Osteoblast (primary cell): ENCODE data around the gene AHCYL1. TPM values are rescaled to one million over a fixed set of nuclear protein-coding genes. Genes with fewer than 3 reads are reported as not detected.

Source experiments
- DNase-seq: peaks from one replicate; pipeline ENCODE4 v3.0.0; 2011; ENCODE audit warnings: low spot score, mixed read lengths; ENCODE audit not compliant: insufficient read length; ENCODE audit errors: missing footprints
- H2AFZ ChIP-seq: 2 replicates; pipeline ENCODE4 v1.6.0; 2011; ENCODE audit warnings: mild to moderate bottlenecking, low read length
- H3K27ac ChIP-seq: 2 replicates; pipeline ENCODE4 v1.5.1; 2011; ENCODE audit warnings: mild to moderate bottlenecking, low read depth, low read length, moderate library complexity
- H3K27me3 ChIP-seq: 2 replicates; pipeline ENCODE4 v1.6.0; 2012; ENCODE audit warnings: mild to moderate bottlenecking, control low read depth, inconsistent platforms, low read length, moderate library complexity; ENCODE audit not compliant: insufficient read depth
- H3K36me3 ChIP-seq: 2 replicates; pipeline ENCODE4 v1.5.1; 2011; ENCODE audit warnings: mild to moderate bottlenecking, low read length, control low read depth, moderate library complexity; ENCODE audit not compliant: insufficient read depth
- H3K4me1 ChIP-seq: 2 replicates; pipeline ENCODE4 v1.5.1; 2011; ENCODE audit warnings: mild to moderate bottlenecking, low read length, control low read depth, moderate library complexity; ENCODE audit not compliant: insufficient read depth
- H3K4me2 ChIP-seq: 2 replicates; pipeline ENCODE4 v1.6.0; 2011; ENCODE audit warnings: mild to moderate bottlenecking, low read length; ENCODE audit not compliant: insufficient read depth
- H3K4me3 ChIP-seq: fragments of 200-600 bp; sonication (generic); 3 replicates; pipeline ENCODE4 v1.5.1; 2012; ENCODE audit warnings: mild to moderate bottlenecking, low read length, inconsistent platforms; ENCODE audit not compliant: insufficient read depth
- H3K79me2 ChIP-seq: 2 replicates; pipeline ENCODE4 v1.6.0; 2012; ENCODE audit warnings: mild to moderate bottlenecking, low read length, control low read depth, inconsistent platforms; ENCODE audit not compliant: insufficient read depth
- H3K9me3 ChIP-seq: 2 replicates; pipeline ENCODE4 v1.5.1; 2011; ENCODE audit warnings: low read depth, low read length, control low read depth
- H4K20me1 ChIP-seq: 2 replicates; pipeline ENCODE4 v1.6.0; 2012; ENCODE audit warnings: mild to moderate bottlenecking, low read length, control low read depth; ENCODE audit not compliant: insufficient read depth
- total RNA-seq: library from RNA; depleted of rRNA; stranded (reverse); fragments of >200 nt; gene quantifications from 2 replicates; pipeline ENCODE4 v1.2.3, GENCODE V29; 2012
- TF ChIP-seq, protein P1 (sequence below): IDR thresholded peaks from 2 replicates; pipeline ENCODE4 v1.5.1; 2011; ENCODE audit warnings: mild to moderate bottlenecking, low read depth, low read length, moderate library complexity; ENCODE audit errors: extremely low read depth

Gene AHCYL1
- total RNA-seq, 1 donor, result 56.8 TPM

DNA sequence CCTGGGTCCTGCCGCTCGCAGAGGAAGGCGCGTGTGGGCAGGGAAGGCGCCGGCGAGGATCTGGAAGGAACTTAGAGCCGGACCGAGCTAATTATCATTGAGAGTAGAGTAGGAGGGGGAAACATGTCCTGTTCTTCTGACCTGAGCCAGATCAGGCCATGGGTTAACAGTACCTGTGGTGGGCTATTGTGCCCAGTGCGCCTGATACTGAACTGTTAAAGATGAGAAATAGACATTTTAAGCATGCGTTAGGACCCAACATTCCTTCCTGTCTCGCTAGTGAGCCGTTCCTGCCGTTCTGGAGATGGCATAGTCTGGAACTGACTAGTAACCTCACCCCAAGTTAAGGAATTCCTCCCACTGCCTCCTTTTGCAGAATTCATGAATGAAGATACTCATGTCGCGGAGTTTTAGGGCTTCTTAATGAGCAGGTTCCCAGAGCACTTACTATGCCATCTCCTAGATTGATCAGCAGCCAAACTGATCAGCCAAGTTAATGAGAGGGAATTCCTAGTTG, 50.7 kb downstream of the AHCYL1 start:
- H3K9me3 ChIP-seq, result no peaks in the 10 kb centered on the region
- H3K36me3 ChIP-seq, result peaks cover 30% of the 10 kb centered on the region
- H2AFZ ChIP-seq, result peak overlapping the region; percentile 85
- H3K4me3 ChIP-seq, result peak overlapping the region; percentile 90
- TF ChIP-seq, protein P1, sequence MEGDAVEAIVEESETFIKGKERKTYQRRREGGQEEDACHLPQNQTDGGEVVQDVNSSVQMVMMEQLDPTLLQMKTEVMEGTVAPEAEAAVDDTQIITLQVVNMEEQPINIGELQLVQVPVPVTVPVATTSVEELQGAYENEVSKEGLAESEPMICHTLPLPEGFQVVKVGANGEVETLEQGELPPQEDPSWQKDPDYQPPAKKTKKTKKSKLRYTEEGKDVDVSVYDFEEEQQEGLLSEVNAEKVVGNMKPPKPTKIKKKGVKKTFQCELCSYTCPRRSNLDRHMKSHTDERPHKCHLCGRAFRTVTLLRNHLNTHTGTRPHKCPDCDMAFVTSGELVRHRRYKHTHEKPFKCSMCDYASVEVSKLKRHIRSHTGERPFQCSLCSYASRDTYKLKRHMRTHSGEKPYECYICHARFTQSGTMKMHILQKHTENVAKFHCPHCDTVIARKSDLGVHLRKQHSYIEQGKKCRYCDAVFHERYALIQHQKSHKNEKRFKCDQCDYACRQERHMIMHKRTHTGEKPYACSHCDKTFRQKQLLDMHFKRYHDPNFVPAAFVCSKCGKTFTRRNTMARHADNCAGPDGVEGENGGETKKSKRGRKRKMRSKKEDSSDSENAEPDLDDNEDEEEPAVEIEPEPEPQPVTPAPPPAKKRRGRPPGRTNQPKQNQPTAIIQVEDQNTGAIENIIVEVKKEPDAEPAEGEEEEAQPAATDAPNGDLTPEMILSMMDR, result no peak
- H3K79me2 ChIP-seq, result peaks cover 40% of the 10 kb centered on the region
- H3K4me2 ChIP-seq, result peak overlapping the region; percentile 97
- H3K27me3 ChIP-seq, result no peaks in the 10 kb centered on the region
- no peak for DNase-seq
- peaks cover 23% of the 10 kb centered on the region for H4K20me1 ChIP-seq
- H3K4me1 ChIP-seq, result peaks cover 19% of the 10 kb centered on the region
- H3K27ac ChIP-seq, result peak overlapping the region; percentile 79

DNA sequence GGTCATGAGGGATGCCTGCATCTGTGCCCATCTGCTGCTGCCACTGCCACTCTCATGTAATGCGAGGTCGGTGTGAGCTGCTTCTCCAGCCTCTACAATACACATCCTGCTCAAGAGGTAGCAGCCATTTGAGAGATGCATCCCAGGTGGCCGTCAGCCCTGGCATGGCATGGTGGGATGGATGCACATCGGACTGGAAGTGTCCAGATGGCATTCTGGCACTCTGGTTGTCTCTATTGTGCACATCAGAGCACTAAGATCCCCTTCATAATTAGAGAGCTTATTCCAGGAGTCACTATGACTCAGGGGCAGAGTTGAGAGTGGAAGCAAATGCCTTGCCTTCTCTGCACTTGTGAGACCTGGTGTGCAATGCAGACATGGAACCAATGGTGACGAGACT, 53.7 kb downstream of the AHCYL1 start:
- peaks cover 46% of the 10 kb centered on the region for H3K79me2 ChIP-seq
- H2AFZ ChIP-seq, result no peak overlapping the region
- peaks cover 59% of the 10 kb centered on the region for H3K36me3 ChIP-seq
- no peak overlapping the region for H3K4me2 ChIP-seq
- TF ChIP-seq, protein P1, result no peak
- peaks cover 26% of the 10 kb centered on the region for H4K20me1 ChIP-seq
- DNase-seq, result no peak
- no peaks in the 10 kb centered on the region for H3K27me3 ChIP-seq
- peaks cover 11% of the 10 kb centered on the region for H3K4me1 ChIP-seq
- H3K9me3 ChIP-seq, result no peaks in the 10 kb centered on the region
- H3K4me3 ChIP-seq, result no peak overlapping the region
- no peak overlapping the region for H3K27ac ChIP-seq

DNA sequence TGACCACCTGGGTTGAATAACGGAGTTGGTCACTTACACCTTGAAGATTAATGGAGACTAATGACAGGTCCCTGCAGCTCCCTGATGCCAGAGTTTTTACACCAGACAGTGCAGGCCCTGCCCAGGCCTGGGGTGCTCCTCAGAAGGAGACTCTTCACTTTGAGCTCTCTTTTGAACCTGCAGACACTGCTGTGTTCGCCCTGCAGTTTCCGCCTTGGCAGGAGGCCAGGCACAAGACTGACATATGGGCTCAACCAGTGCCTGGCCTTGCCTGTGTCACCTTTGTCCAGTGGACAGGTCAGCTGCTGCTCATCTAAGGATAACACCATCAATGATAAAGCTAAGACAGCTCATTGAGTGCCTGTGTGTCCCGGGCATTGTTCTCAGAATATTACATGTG, 55.1 kb downstream of the AHCYL1 start:
- Histone ChIP-seq H3K36me3 (peaks cover 73% of the 10 kb centered on the region), H3K27ac (no peak overlapping the region), H4K20me1 (peaks cover 26% of the 10 kb centered on the region), H3K4me3 (no peak overlapping the region), H3K27me3 (no peaks in the 10 kb centered on the region), H3K4me2 (no peak overlapping the region), H3K4me1 (peaks cover 6% of the 10 kb centered on the region), H3K79me2 (peaks cover 46% of the 10 kb centered on the region), H2AFZ (no peak overlapping the region), H3K9me3 (no peaks in the 10 kb centered on the region)
- DNase-seq, result no peak
- TF ChIP-seq, protein P1, result no peak

DNA sequence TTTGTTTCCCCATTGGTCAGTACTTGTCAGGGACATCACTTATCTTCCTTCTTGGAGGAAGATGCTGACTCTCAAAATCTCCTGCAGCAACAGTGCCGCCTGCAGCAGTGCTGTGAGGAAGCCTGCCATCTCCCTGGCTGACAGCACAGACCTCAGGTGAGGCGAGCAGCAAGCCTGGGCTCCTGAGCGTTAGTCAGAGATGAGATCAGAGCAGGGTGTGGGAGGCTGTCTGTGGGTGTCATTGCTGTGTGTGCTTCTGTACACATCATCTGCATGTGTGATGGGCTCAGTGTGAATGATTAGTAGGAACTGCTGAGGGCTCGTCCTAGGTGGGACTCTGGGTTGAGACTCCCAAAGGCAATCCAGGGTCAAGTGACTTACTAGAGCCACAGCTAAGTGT, 56.0 kb downstream of the AHCYL1 start:
- H3K4me1 ChIP-seq, result peaks cover 5% of the 10 kb centered on the region
- H3K79me2 ChIP-seq, result peaks cover 38% of the 10 kb centered on the region
- TF ChIP-seq, protein P1, result no peak
- no peak overlapping the region for H3K4me2 ChIP-seq
- no peaks in the 10 kb centered on the region for H3K9me3 ChIP-seq
- no peak for DNase-seq
- H2AFZ ChIP-seq, result no peak overlapping the region
- H3K4me3 ChIP-seq, result no peak overlapping the region
- H3K27ac ChIP-seq, result no peak overlapping the region
- peaks cover 24% of the 10 kb centered on the region for H4K20me1 ChIP-seq
- H3K27me3 ChIP-seq, result no peaks in the 10 kb centered on the region
- H3K36me3 ChIP-seq, result peaks cover 82% of the 10 kb centered on the region
